Mesendoderm (in vitro differentiated cells): ENCODE measurements around the gene CACNG5.

Experiments used
- DNase-seq: peaks from one replicate; pipeline ENCODE4 v3.0.0; 2013
- H2AK5ac ChIP-seq: 2 replicates; pipeline ENCODE4 v1.6.1; 2013; ENCODE audit warnings: low read length, inconsistent platforms
- H2BK120ac ChIP-seq: 2 replicates; pipeline ENCODE4 v1.6.1; 2013; ENCODE audit warnings: low read depth, mild to moderate bottlenecking, low read length, moderate library complexity, mixed read lengths
- H2BK15ac ChIP-seq: replicated peaks from 2 replicates; pipeline ENCODE4 v1.6.1; 2013; ENCODE audit warnings: low read depth, mild to moderate bottlenecking, moderate library complexity
- H2BK5ac ChIP-seq: 2 replicates; pipeline ENCODE4 v1.6.1; 2013; ENCODE audit warnings: low read length, inconsistent platforms
- H3K18ac ChIP-seq: 2 replicates; pipeline ENCODE4 v1.6.1; 2013; ENCODE audit warnings: mild to moderate bottlenecking, low read length, mixed read lengths
- H3K23ac ChIP-seq: one replicate; pipeline ENCODE4 v1.6.1; 2013; ENCODE audit warnings: low read length
- H3K27ac ChIP-seq: 2 replicates; pipeline ENCODE4 v1.5.1; 2013; ENCODE audit warnings: low read depth, mild to moderate bottlenecking, inconsistent platforms, low read length, moderate library complexity
- H3K27me3 ChIP-seq: 2 replicates; pipeline ENCODE4 v1.6.1; 2013; ENCODE audit warnings: low read length, control low read depth, mild to moderate bottlenecking, inconsistent platforms; ENCODE audit not compliant: insufficient read depth, poor library complexity
- H3K36me3 ChIP-seq: 2 replicates; pipeline ENCODE4 v1.6.1; 2013; ENCODE audit warnings: low read length, inconsistent platforms; ENCODE audit not compliant: control insufficient read depth, insufficient read depth
- H3K4ac ChIP-seq: one replicate; pipeline ENCODE4 v1.6.1; 2013; ENCODE audit warnings: low read depth, mild to moderate bottlenecking, low read length, moderate library complexity
- H3K4me1 ChIP-seq: 2 replicates; pipeline ENCODE4 v1.6.1; 2013; ENCODE audit warnings: low read depth, low read length, inconsistent platforms; ENCODE audit not compliant: control insufficient read depth
- H3K4me2 ChIP-seq: 2 replicates; pipeline ENCODE4 v1.6.1; 2013; ENCODE audit warnings: low read length
- H3K4me3 ChIP-seq: 2 replicates; pipeline ENCODE4 v1.5.1; 2013; ENCODE audit warnings: mild to moderate bottlenecking, low read length
- H3K56ac ChIP-seq: one replicate; pipeline ENCODE4 v1.6.1; 2013; ENCODE audit warnings: low read length
- H3K79me1 ChIP-seq: 2 replicates; pipeline ENCODE4 v1.6.1; 2013; ENCODE audit warnings: low read length, inconsistent platforms
- H3K79me2 ChIP-seq: 2 replicates; pipeline ENCODE4 v1.6.1; 2013; ENCODE audit warnings: mild to moderate bottlenecking, low read length; ENCODE audit not compliant: control insufficient read depth, insufficient read depth
- H3K9ac ChIP-seq: 2 replicates; pipeline ENCODE4 v1.6.1; 2013; ENCODE audit warnings: low read length, inconsistent platforms
- H4K5ac ChIP-seq: one replicate; pipeline ENCODE4 v1.6.1; 2013; ENCODE audit warnings: low read length
- H4K8ac ChIP-seq: one replicate; pipeline ENCODE4 v1.6.1; 2013; ENCODE audit warnings: low read depth, mild to moderate bottlenecking, control low read depth, low read length, moderate library complexity
- WGBS: extraction: QIAGEN DNeasy Blood & Tissue Kit; methylation state at CpG from one replicate; pipeline ENCODE4 v1.1.7; 2013; ENCODE audit warnings: low lambda C conversion rate, missing lambda C conversion rate; ENCODE audit not compliant: insufficient coverage; ENCODE audit errors: extremely low coverage; 5-methylcytosine and 5-hydroxymethylcytosine counted together

CACNG5 gene

DNA sequence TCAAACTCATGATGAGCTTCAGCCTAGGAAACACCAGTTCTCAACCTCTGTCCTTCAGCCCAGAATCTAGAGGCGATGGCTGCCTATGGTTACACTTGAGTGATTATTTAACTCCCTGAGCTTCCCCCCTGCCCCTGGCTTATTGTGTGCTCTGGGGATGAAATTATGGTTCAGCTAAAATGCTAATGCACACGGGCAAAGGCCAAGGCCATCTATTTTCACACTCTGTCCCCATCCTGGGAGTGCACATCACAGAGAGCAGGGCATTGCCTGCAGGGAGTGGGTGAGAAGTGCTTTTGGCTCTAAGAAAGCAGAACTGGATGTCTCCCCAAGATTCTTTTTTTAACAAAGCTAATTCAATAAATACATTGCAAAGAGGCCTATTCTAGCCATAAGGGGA is 21.6 kb upstream of the CACNG5 start:
- Histone ChIP-seq H3K18ac (no peak overlapping the region), H2AK5ac (no peak overlapping the region), H4K8ac (no peak overlapping the region), H3K4me2 (no peak overlapping the region), H2BK15ac (no peak overlapping the region), H2BK120ac (no peak overlapping the region), H3K79me2 (no peaks in the 10 kb centered on the region), H3K4me3 (no peak overlapping the region), H3K56ac (no peak overlapping the region), H2BK5ac (no peak overlapping the region), H3K27me3 (no peaks in the 10 kb centered on the region), H3K4me1 (no peaks in the 10 kb centered on the region), H3K27ac (no peak overlapping the region), H3K4ac (no peak overlapping the region), H3K79me1 (no peaks in the 10 kb centered on the region), H3K23ac (no peak overlapping the region), H3K9ac (no peak overlapping the region), H4K5ac (no peak overlapping the region), H3K36me3 (no peaks in the 10 kb centered on the region)
- WGBS, result no CpG with 5 or more reads among the region's 2 CpGs
- DNase-seq, result no peak

DNA sequence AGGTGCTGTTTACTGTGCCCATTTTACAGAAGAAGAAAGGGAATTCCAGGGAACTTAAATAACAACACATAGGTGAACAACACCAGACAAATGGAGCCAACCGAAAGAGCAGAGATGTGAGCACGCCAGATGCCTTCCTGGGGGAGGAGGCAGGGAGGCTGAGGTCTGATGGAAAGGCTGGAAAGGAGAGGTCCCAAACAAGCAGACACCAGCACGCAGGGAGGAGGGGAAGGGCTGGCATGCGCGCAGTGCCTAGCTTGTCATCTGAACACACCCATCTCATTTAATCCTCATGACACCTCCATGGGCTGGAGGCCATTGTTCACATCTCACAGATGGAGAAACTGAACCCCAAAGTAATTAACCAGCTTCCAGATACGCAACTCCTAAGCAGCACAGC is 20.9 kb upstream of the CACNG5 start:
- no peak overlapping the region for H4K5ac ChIP-seq
- H2BK5ac ChIP-seq, result no peak overlapping the region
- H3K79me2 ChIP-seq, result no peaks in the 10 kb centered on the region
- WGBS, result no CpG with 5 or more reads among the region's 6 CpGs
- no peak overlapping the region for H3K23ac ChIP-seq
- no peak overlapping the region for H4K8ac ChIP-seq
- no peak overlapping the region for H3K9ac ChIP-seq
- H3K18ac ChIP-seq, result no peak overlapping the region
- H3K27ac ChIP-seq, result no peak overlapping the region
- H2BK15ac ChIP-seq, result no peak overlapping the region
- no peaks in the 10 kb centered on the region for H3K79me1 ChIP-seq
- no peak overlapping the region for H3K4me3 ChIP-seq
- no peak overlapping the region for H3K4me2 ChIP-seq
- no peak overlapping the region for H2BK120ac ChIP-seq
- H3K4me1 ChIP-seq, result no peaks in the 10 kb centered on the region
- H3K27me3 ChIP-seq, result no peaks in the 10 kb centered on the region
- no peaks in the 10 kb centered on the region for H3K36me3 ChIP-seq
- H3K56ac ChIP-seq, result no peak overlapping the region
- DNase-seq, result no peak
- no peak overlapping the region for H2AK5ac ChIP-seq
- H3K4ac ChIP-seq, result no peak overlapping the region

DNA sequence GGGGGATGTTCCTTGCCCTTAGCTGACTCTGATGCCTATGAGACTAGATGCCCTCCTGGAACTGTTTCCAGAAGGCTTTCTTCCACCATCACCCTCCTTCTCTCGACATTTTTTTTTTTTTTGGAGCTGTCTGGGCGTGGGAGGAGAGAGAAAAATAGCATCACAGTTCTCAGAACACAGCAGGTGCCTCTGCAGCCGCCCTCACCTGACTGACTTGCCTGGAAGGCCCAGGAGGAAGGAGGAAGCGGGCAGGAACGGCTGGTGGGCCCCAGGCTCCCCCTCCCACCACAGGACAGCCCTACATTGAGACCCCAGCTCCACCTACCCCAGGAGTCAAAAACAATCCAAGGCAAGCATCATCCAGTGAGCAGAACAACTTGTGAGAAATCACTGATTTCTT is 20.3 kb upstream of the CACNG5 start:
- H3K27me3 ChIP-seq, result no peaks in the 10 kb centered on the region
- H3K56ac ChIP-seq, result no peak overlapping the region
- no peak overlapping the region for H2BK5ac ChIP-seq
- no peak overlapping the region for H2BK120ac ChIP-seq
- no peak for DNase-seq
- H4K5ac ChIP-seq, result no peak overlapping the region
- H3K18ac ChIP-seq, result no peak overlapping the region
- H2BK15ac ChIP-seq, result no peak overlapping the region
- H3K4ac ChIP-seq, result no peak overlapping the region
- no peak overlapping the region for H3K4me2 ChIP-seq
- no peaks in the 10 kb centered on the region for H3K79me1 ChIP-seq
- H3K23ac ChIP-seq, result no peak overlapping the region
- no peaks in the 10 kb centered on the region for H3K36me3 ChIP-seq
- H3K27ac ChIP-seq, result no peak overlapping the region
- H2AK5ac ChIP-seq, result no peak overlapping the region
- no peaks in the 10 kb centered on the region for H3K79me2 ChIP-seq
- no peaks in the 10 kb centered on the region for H3K4me1 ChIP-seq
- no peak overlapping the region for H3K9ac ChIP-seq
- no CpG with 5 or more reads among the region's 5 CpGs for WGBS
- H3K4me3 ChIP-seq, result no peak overlapping the region
- no peak overlapping the region for H4K8ac ChIP-seq

- Histone ChIP-seq H3K18ac (no peak overlapping the region), H3K4me2 (no peak overlapping the region), H2BK5ac (no peak overlapping the region), H3K56ac (no peak overlapping the region), H3K23ac (no peak overlapping the region), H3K27me3 (no peaks in the 10 kb centered on the region), H2BK120ac (no peak overlapping the region), H2BK15ac (no peak overlapping the region), H3K4ac (no peak overlapping the region), H3K27ac (no peak overlapping the region), H3K4me1 (no peaks in the 10 kb centered on the region), H4K8ac (no peak overlapping the region), H2AK5ac (no peak overlapping the region), H3K79me2 (no peaks in the 10 kb centered on the region), H4K5ac (no peak overlapping the region), H3K36me3 (no peaks in the 10 kb centered on the region), H3K79me1 (no peaks in the 10 kb centered on the region), H3K9ac (no peak overlapping the region), H3K4me3 (no peak overlapping the region)
- no peak for DNase-seq
- no CpG with 5 or more reads among the region's 1 CpG for WGBS
Observed at GRCh38 chr17:66817750-66818149, 17.2 kb upstream of the CACNG5 start.

GRCh38 chr17:66819466-66819865 is 15.5 kb upstream of the CACNG5 start:
- H3K56ac ChIP-seq, result no peak overlapping the region
- H3K4ac ChIP-seq, result no peak overlapping the region
- H3K27me3 ChIP-seq, result no peaks in the 10 kb centered on the region
- H3K4me2 ChIP-seq, result no peak overlapping the region
- H3K79me1 ChIP-seq, result no peaks in the 10 kb centered on the region
- no peak overlapping the region for H3K27ac ChIP-seq
- no peak overlapping the region for H3K18ac ChIP-seq
- H3K4me1 ChIP-seq, result no peaks in the 10 kb centered on the region
- H2BK5ac ChIP-seq, result no peak overlapping the region
- no peak overlapping the region for H3K9ac ChIP-seq
- H2BK120ac ChIP-seq, result no peak overlapping the region
- WGBS, result no CpG with 5 or more reads among the region's 6 CpGs
- no peak overlapping the region for H3K4me3 ChIP-seq
- H4K8ac ChIP-seq, result no peak overlapping the region
- H3K79me2 ChIP-seq, result no peaks in the 10 kb centered on the region
- H4K5ac ChIP-seq, result no peak overlapping the region
- H2BK15ac ChIP-seq, result no peak overlapping the region
- no peak overlapping the region for H2AK5ac ChIP-seq
- no peaks in the 10 kb centered on the region for H3K36me3 ChIP-seq
- no peak for DNase-seq
- no peak overlapping the region for H3K23ac ChIP-seq

- no peak overlapping the region for H2AK5ac ChIP-seq
- no peaks in the 10 kb centered on the region for H3K4me1 ChIP-seq
- no peak overlapping the region for H4K5ac ChIP-seq
- no peak overlapping the region for H3K4me2 ChIP-seq
- H2BK5ac ChIP-seq, result no peak overlapping the region
- no peak overlapping the region for H3K56ac ChIP-seq
- no peak overlapping the region for H2BK120ac ChIP-seq
- no peak overlapping the region for H3K4me3 ChIP-seq
- no peak overlapping the region for H3K4ac ChIP-seq
- no peaks in the 10 kb centered on the region for H3K36me3 ChIP-seq
- no peaks in the 10 kb centered on the region for H3K27me3 ChIP-seq
- H3K27ac ChIP-seq, result no peak overlapping the region
- no peaks in the 10 kb centered on the region for H3K79me2 ChIP-seq
- H3K18ac ChIP-seq, result no peak overlapping the region
- no peak overlapping the region for H4K8ac ChIP-seq
- no peak overlapping the region for H2BK15ac ChIP-seq
- no CpG with 5 or more reads among the region's 8 CpGs for WGBS
- no peak overlapping the region for H3K23ac ChIP-seq
- DNase-seq, result no peak
- no peak overlapping the region for H3K9ac ChIP-seq
- H3K79me1 ChIP-seq, result no peaks in the 10 kb centered on the region
Observed at GRCh38 chr17:66822009-66822408, 12.9 kb upstream of the CACNG5 start.
